NCI-H82 treated with DMSO at 0.1 percent for 48 hours (cell line): ENCODE data around the gene SLC35G2.
"Not testable (repeated sequence)": the region's sequence is repeated elsewhere in the genome, so short reads cannot be mapped to it uniquely, and the experiment has no call there.

Experiments
- DNase-seq: peaks from one replicate; lab custom pipeline; 2025; ENCODE audit not compliant: unreplicated experiment; lab: John Stamatoyannopoulos, UW

The SLC35G2 gene

DNA sequence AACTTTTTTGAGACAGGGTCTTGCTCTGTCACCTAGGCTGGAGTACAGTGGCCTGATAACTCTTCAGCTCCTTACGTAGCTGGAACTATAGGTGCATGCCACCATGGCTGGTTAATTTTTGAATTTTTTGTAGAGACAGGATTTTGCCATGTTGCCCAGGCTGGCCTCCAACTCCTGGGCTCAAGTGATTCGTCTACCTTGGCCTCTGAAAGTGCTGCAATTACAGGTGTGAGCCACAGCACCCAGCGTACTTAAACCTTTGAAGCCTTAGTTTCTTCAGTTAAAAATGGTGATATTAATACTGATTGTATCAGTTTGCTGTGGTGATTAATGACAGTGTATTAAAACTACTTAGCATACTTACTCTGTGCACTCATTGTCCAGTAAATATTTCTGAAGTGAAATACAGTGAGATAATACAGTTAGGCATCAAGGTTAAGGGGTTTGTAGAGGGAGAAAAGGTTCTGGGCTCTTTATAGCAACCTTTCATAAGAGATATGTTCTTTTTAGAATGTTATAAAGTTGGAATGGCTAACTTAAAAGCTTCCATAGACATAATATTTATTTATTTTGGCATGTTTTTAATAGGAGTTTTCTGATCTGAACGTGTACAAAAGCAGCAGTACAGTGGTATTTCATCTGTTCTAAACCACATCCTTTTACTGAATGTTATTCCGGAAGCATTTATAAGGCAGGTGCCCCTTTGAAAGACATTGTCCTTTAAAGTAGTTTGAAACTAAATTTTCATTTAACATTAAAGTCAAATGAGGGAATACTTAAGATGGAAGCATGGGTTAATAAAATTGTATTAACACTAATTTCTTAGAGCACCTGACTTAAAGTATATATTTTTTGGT, 66.7 kb downstream of the SLC35G2 start:
- no peak for DNase-seq

DNA sequence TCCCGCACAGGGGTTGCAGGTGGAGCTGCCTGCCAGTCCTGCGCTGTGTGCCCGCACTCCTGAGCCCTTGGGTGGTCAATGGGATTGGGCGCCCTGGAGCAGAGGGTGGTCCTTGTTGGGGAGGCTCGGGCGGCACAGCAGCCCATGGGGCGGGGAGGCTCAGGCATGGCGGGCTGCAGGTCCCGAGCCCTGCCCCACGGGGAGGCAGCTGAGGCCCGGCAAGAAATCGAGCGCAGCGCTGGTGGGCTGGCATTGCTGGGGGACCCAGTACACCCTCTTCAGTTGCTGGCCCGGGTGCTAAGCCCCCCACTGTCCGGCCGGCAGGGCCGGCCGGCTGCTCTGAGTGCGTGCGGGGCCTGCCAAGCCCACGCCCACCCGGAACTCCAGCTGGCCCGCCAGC, 71.0 kb downstream of the SLC35G2 start:
- no peak for DNase-seq

DNA sequence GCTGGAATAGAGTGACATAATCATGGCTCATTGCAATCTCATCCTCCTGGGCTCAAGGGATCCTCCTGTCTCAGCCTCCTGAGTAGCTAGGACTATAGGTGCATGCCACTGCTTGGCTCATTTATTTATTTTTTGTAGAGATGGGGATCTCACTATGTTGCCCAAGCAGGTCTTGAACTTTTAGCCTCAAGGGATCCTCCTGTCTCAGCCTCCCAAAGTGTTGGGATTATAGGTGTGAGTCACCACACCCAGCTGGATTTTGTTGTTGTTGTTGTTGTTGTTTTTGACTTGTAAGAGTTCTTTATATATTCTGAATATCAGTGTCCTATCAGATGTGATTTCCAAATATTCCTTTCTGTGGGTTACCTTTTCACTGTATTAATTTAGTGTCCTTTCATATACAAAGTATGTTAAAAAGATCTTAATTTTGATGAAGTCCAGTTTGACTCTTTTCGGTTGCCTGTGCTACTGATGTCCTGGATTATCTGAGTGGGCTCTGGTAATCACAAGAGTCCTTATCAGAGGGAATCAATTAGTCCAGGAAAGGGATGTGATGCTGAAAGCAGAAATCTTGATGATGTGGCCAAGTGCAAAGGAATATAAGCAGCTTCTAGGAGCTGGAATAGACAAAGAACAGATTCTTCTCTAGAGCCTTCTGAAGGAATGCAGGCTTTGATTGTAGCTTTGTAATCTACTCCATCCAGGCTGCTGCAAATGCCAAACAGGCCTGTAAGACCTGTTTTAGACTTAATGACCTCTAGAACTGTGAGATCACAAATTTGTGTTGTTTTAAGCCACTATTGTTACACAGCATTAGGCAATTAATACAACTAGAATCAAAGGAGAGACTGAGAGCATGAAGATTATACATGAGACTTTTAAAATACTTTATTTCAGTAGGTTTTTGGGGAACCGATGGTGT, 73.3 kb downstream of the SLC35G2 start:
- no peak for DNase-seq

DNA sequence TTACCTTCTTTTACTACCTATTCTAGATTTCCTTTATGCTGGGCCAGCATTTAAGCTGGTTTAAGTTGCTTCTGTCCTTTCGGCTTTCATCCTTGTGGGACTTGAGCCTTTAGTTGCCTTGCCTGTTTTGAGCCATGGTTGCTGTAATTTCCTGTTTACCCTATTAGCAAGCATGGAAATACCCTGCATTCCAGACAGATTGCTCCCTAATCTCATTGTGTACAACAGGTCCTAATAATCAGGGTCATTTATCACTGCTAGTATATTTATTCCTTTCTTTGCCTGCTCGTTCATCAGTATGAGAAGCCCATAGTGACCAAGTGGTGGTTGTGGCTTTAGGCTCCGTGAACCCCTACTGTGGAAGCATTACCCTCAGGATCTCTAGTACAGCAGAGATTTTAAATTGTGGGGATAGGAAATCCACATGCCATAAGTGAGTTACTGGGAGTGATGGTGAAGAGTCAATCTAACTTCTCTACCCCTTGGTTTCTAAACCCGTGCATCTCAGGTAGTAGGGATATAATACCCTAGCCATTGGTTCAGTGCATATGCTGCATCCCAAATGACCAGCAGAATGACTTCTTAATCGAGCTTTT, 75.0 kb downstream of the SLC35G2 start:
- DNase-seq, result peak; percentile 45

DNA sequence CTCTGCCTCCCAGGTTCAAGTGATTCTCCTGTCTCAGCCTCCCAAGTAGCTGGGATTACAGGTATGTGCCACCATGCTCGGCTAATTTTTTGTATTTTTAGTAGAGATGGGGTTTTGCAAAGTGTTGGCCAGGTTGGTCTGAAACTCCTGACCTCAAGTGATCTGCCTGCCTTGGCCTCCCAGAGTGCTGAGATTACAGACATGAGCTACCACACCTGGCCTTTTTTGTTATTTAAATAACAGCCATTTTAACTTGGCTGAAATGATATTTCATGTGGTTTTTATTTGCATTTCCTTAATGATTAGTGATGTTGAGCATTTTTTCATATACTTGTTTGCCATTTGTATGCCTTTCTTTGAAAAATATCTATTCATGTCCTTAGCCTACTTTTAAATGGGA, 78.2 kb downstream of the SLC35G2 start:
- DNase-seq, result not testable (repeated sequence)

DNA sequence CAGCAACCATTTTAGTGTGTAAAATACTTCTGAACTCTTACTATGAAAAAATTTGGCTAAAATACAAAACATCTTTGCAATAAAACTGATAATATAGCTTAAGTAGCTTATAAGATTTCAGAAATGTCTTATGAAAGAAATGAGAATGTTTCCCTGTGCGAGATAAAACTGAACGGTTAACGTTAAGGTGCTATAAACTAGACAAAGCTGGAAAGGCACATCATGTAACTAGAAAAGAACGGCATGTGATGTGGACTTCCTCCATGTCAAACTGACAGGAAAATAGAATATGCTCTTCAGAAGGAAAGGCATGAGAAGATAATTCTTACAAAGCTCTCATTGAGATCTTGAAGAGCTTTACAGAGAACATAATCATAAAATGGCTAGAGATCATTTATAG, 79.6 kb downstream of the SLC35G2 start:
- no peak for DNase-seq

DNA sequence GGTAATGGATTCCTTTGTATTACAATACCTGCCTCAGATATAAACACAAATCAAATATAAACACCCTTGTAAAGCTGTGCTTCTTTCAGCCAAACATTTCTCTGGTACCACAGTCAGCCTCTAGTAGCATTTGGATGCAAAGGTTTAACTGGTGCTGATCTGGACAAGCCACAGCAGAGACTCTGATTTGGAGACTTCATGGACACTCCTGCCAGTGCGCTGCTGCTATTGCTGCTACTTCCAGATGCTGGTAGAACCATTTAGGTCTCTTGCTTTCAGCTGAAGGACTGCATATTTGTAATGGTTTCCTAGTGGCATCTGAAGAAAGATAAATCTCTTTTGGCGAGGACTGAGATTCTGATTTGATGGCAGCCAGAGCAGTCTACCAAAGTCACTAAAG, 80.0 kb downstream of the SLC35G2 start:
- DNase-seq, result no peak

DNA sequence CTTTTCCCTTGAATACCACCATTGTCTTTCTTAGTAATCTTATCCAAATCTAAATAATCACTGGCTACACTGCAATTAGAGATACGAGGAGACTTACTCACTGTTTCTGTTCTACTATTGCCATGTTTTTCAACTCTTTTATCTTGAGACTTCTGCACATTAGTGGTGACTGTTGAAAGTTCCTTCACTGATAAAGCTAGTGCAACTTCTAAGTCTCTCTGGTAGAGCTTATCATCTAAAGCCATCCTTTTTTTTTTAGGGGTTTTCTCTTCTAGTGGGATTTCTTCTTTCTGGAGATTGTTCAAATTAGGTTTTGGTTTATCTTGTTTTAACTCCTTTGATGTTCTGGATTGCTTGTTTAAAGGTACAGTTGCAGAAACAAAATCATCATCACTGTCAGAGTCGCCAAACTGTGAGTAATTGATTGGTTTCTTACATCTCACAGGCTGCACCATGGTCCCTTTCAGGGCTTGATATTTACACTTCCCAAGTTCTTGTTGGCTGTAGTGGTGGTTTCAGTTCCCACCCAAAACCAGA, 80.8 kb downstream of the SLC35G2 start:
- DNase-seq, result no peak

DNA sequence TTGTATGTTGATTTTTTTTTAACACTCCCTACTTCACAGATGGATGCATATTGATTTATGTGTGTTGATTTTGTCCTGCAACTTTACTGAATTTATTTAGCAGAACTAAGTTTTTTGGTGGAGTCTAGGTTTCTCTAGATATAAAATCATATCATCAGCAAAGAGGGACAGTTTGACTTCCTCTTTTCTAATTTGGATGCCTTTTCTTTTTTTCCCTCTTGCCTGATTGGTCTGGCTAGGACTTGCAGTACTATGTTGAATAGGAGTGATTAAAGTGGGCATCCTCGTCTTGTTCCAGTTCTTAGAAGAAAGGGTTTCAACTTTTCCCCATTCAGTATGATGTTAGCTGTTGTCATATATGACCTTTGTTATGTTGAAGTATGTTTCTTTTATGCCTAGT, 81.8 kb downstream of the SLC35G2 start:
- DNase-seq, result not testable (repeated sequence)

DNA sequence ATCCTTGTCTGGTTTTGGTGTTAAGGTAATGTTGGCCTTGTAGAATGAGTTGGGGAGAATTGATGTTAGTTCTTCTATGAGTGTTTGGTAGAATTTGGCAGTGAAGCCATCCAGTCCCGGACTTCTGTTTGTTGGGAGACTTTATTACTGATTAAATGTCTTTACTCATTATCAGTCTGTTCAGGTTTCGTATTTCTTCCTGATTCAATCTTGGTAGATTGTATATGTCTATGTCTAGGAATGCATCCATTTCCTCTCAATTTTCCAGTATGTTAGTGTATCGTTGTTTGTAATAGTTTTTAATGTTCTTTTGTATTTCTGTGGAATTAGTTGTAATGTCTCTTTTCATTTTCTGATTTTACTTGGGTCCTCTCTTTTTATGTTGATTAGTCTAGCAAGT, 82.5 kb downstream of the SLC35G2 start:
- no peak for DNase-seq

DNA sequence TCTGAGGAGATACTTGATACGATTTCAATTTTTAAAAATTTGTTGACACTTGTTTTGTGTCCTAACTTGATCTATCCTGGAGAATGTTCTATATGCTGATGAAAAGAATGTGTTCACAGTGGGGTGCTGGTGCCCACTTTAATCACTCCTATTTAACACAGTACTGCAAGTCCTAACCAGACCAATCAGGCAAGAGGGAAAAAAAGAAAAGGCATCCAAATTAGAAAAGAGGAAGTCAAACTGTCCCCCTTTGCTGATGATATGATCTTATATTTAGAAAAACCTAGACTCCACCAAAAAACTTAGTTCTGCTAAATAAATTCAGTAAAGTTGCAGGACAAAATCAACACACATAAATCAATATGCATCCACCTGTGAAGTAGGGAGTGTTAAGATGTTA, 83.6 kb downstream of the SLC35G2 start:
- DNase-seq, result not testable (repeated sequence)

DNA sequence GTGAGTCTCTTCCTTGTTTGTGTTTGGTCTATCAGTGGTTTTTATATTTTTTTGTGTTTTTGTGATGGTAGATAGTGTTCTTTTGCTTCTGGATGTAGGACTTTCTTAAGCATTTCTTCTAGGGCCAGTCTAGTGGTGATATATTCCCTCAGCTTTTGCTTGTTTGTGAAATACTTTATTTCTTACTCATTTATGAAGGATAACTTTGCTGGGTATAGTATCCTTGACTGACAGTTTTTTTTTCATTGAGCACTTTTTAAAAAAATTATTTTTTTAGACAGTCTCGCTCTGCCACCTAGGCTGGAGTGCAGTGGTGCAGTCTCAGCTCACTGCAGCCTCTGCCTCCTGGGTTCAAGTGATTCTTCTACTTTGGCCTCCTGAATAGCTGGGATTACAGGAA, 85.0 kb downstream of the SLC35G2 start:
- no peak for DNase-seq

DNA sequence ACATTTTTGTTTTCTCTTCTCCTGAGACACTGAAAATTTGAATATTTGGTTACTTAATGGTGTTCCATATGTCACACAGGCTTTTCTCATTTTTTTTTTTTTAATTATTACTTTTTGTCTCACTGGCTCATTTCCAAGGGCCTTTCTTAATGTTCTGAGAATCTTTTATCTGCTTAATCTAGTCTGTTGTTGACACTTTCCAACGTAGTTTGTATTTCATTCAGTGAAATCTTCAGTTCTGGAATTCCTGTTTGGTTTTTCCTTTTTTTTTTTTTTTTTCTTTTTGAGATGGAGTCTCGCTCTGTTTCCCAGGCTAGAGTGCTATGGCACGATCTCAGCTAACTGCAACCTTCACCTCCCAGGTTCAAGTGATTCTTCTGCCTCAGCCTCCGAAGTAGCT, 85.8 kb downstream of the SLC35G2 start:
- DNase-seq, result no peak
